HEK293 (cell line): ENCODE data around the gene VPS11.
A peak's percentile ranks its signal among the peaks of the same experiment; 100 is the strongest.

Experiments
- GLIS2 ChIP-seq: fragments of 450-650 bp; formaldehyde crosslinking; IDR thresholded peaks from 2 replicates; pipeline ENCODE4 v1.5.1; 2016; ENCODE audit warnings: missing biosample characterization, missing genetic modification characterization
- PBX3 ChIP-seq: sonication (generic); formaldehyde crosslinking; IDR thresholded peaks from 2 replicates; pipeline ENCODE4 v1.8.1; 2022; ENCODE audit warnings: mild to moderate bottlenecking, moderate library complexity, missing genetic modification reagents
- ZNF132 ChIP-seq: fragments of 450-650 bp; formaldehyde crosslinking; IDR thresholded peaks from 2 replicates; pipeline ENCODE4 v1.5.1; 2017; ENCODE audit warnings: missing biosample characterization, missing genetic modification characterization, borderline replicate concordance
- ZNF140 ChIP-seq: fragments of 450-650 bp; formaldehyde crosslinking; IDR thresholded peaks from 2 replicates; pipeline ENCODE4 v1.5.1; 2016; ENCODE audit warnings: missing biosample characterization, missing genetic modification characterization
- ZNF155 ChIP-seq: fragments of 450-650 bp; formaldehyde crosslinking; IDR thresholded peaks from 2 replicates; pipeline ENCODE4 v1.5.1; 2016; ENCODE audit warnings: missing biosample characterization, missing genetic modification characterization
- ZNF175 ChIP-seq: fragments of 450-650 bp; formaldehyde crosslinking; IDR thresholded peaks from 2 replicates; pipeline ENCODE4 v1.5.1; 2016; ENCODE audit warnings: missing biosample characterization, missing genetic modification characterization
- ZNF266 ChIP-seq: fragments of 450-650 bp; formaldehyde crosslinking; IDR thresholded peaks from 2 replicates; pipeline ENCODE4 v1.5.1; 2016; ENCODE audit warnings: missing biosample characterization, missing genetic modification characterization, low read depth
- ZNF311 ChIP-seq: fragments of 450-650 bp; formaldehyde crosslinking; IDR thresholded peaks from 2 replicates; pipeline ENCODE4 v1.5.1; 2017; ENCODE audit warnings: missing biosample characterization, missing genetic modification characterization, borderline replicate concordance
- ZNF335 ChIP-seq: fragments of 450-650 bp; formaldehyde crosslinking; conservative IDR thresholded peaks from 2 replicates; pipeline ENCODE4 v1.5.1; 2016; ENCODE audit warnings: missing biosample characterization, missing genetic modification characterization
- ZNF341 ChIP-seq: fragments of 450-650 bp; formaldehyde crosslinking; IDR thresholded peaks from 2 replicates; pipeline ENCODE4; 2016; ENCODE audit warnings: low read depth, missing biosample characterization, missing genetic modification characterization
- ZNF362 ChIP-seq: fragments of 450-650 bp; formaldehyde crosslinking; IDR thresholded peaks from 2 replicates; pipeline ENCODE4 v1.5.1; 2016; ENCODE audit warnings: missing biosample characterization, missing genetic modification characterization
- ZNF37A ChIP-seq: fragments of 450-650 bp; IDR thresholded peaks from 2 replicates; pipeline ENCODE4 v1.5.1; 2018; ENCODE audit warnings: missing biosample characterization, missing genetic modification characterization
- ZNF518A ChIP-seq: fragments of 450-650 bp; formaldehyde crosslinking; conservative IDR thresholded peaks from 2 replicates; pipeline ENCODE4 v1.5.1; 2016; ENCODE audit warnings: low read depth, missing biosample characterization, missing genetic modification characterization
- ZNF521 ChIP-seq: fragments of 450-650 bp; formaldehyde crosslinking; IDR thresholded peaks from 2 replicates; pipeline ENCODE4 v1.5.1; 2017; ENCODE audit warnings: missing biosample characterization, mild to moderate bottlenecking, missing genetic modification characterization
- ZNF664 ChIP-seq: fragments of 450-650 bp; formaldehyde crosslinking; IDR thresholded peaks from 2 replicates; pipeline ENCODE4 v1.5.1; 2016; ENCODE audit warnings: missing biosample characterization, missing genetic modification characterization
- ZNF701 ChIP-seq: fragments of 450-650 bp; formaldehyde crosslinking; IDR thresholded peaks from 2 replicates; pipeline ENCODE4 v1.5.1; 2016; ENCODE audit warnings: missing biosample characterization, missing genetic modification characterization
- ZNF707 ChIP-seq: fragments of 450-650 bp; formaldehyde crosslinking; IDR thresholded peaks from 2 replicates; pipeline ENCODE4 v1.5.1; 2016; ENCODE audit warnings: missing biosample characterization, missing genetic modification characterization
- TF ChIP-seq, protein P1 (sequence below): fragments of 450-650 bp; formaldehyde crosslinking; IDR thresholded peaks from 2 replicates; pipeline ENCODE4 v1.5.1; 2016; ENCODE audit warnings: missing biosample characterization, missing genetic modification characterization
- TF ChIP-seq, protein P2 (sequence below): fragments of 450-650 bp; formaldehyde crosslinking; IDR thresholded peaks from 2 replicates; pipeline ENCODE4 v1.5.1; 2016; ENCODE audit warnings: missing biosample characterization, missing genetic modification characterization, borderline replicate concordance
- TF ChIP-seq, protein P3 (sequence below): fragments of 450-650 bp; formaldehyde crosslinking; IDR thresholded peaks from 2 replicates; pipeline ENCODE4 v1.5.1; 2016; ENCODE audit warnings: missing biosample characterization, missing genetic modification characterization
- TF ChIP-seq, protein P4 (sequence below): fragments of 450-650 bp; formaldehyde crosslinking; IDR thresholded peaks from 2 replicates; pipeline ENCODE4 v1.5.1; 2016; ENCODE audit warnings: missing biosample characterization, missing genetic modification characterization
- TF ChIP-seq, protein P5 (sequence below): fragments of 450-650 bp; formaldehyde crosslinking; IDR thresholded peaks from 2 replicates; pipeline ENCODE4 v1.5.1; 2016; ENCODE audit warnings: missing biosample characterization, missing genetic modification characterization

VPS11 gene

DNA sequence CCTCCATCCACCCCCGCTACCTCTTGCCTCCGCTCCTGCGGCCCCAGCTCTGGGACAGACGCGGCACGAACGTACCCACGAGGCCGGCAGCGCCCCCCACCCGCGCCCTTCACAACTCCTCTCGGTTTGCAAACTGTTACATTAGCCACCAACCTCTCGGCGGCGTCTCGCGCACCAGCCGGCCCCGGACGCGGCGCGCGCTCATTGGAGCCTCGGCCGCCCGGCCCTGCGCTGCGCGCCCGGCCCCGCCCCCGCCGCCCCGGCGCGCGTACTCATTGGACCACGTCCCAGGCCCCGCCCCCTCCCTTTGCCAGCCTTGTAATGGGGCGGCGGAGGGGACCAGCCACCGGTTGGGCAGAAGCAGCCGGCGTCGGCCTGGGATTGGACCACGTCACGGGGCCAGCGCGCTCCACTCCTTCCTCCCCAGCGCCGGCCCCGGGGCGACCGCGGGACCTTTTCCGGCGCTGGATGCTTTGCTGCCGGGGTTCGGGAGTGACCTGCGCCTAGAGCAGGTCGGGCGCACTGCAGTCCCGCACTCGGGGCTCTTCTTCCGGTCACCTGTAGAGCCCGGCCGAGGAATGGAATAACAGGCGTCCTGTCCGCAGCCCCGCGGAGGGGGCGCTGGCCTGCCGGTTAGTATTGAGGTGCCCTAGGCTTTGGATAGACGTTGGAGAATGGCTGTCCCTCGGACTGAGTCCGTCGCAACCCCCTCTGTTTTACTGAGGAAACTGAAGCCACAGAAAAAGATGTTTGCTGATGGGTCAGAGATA lies 10.4 kb upstream of the VPS11 start, which contains the start of gene HYOU1 (continued):
- TF ChIP-seq ZNF362 (tag by site-specific recombination), result no peak
- TF ChIP-seq ZNF132 (tag by site-specific recombination), result no peak
- TF ChIP-seq, protein P1, sequence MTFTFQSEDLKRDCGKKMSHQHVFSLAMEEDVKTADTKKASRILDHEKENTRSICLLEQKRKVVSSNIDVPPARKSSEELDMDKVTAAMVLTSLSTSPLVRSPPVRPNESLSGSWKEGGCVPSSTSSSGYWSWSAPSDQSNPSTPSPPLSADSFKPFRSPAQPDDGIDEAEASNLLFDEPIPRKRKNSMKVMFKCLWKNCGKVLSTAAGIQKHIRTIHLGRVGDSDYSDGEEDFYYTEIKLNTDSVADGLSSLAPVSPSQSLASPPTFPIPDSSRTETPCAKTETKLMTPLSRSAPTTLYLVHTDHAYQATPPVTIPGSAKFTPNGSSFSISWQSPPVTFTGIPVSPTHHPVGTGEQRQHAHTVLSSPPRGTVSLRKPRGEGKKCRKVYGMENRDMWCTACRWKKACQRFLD, result no peak
- TF ChIP-seq ZNF37A (tag by site-specific recombination), result no peak
- no peak for TF ChIP-seq ZNF518A
- TF ChIP-seq, protein P2, sequence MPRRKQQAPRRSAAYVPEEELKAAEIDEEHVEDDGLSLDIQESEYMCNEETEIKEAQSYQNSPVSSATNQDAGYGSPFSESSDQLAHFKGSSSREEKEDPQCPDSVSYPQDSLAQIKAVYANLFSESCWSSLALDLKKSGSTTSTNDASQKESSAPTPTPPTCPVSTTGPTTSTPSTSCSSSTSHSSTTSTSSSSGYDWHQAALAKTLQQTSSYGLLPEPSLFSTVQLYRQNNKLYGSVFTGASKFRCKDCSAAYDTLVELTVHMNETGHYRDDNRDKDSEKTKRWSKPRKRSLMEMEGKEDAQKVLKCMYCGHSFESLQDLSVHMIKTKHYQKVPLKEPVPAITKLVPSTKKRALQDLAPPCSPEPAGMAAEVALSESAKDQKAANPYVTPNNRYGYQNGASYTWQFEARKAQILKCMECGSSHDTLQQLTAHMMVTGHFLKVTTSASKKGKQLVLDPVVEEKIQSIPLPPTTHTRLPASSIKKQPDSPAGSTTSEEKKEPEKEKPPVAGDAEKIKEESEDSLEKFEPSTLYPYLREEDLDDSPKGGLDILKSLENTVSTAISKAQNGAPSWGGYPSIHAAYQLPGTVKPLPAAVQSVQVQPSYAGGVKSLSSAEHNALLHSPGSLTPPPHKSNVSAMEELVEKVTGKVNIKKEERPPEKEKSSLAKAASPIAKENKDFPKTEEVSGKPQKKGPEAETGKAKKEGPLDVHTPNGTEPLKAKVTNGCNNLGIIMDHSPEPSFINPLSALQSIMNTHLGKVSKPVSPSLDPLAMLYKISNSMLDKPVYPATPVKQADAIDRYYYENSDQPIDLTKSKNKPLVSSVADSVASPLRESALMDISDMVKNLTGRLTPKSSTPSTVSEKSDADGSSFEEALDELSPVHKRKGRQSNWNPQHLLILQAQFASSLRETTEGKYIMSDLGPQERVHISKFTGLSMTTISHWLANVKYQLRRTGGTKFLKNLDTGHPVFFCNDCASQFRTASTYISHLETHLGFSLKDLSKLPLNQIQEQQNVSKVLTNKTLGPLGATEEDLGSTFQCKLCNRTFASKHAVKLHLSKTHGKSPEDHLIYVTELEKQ (tag by site-specific recombination), result no peak
- no peak for TF ChIP-seq ZNF707 (tag by site-specific recombination)
- no peak for TF ChIP-seq ZNF155 (tag by site-specific recombination)
- no peak for TF ChIP-seq ZNF521
- TF ChIP-seq ZNF140 (tag by site-specific recombination), result no peak
- TF ChIP-seq ZNF266 (tag by site-specific recombination), result no peak
- TF ChIP-seq, protein P3, sequence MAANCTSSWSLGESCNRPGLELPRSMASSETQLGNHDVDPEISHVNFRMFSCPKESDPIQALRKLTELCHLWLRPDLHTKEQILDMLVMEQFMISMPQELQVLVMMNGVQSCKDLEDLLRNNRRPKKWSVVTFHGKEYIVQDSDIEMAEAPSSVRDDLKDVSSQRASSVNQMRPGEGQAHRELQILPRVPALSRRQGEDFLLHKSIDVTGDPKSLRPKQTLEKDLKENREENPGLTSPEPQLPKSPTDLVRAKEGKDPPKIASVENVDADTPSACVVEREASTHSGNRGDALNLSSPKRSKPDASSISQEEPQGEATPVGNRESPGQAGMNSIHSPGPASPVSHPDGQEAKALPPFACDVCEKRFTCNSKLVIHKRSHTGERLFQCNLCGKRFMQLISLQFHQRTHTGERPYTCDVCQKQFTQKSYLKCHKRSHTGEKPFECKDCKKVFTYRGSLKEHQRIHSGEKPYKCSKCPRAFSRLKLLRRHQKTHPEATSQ, result no peak
- TF ChIP-seq, protein P4, sequence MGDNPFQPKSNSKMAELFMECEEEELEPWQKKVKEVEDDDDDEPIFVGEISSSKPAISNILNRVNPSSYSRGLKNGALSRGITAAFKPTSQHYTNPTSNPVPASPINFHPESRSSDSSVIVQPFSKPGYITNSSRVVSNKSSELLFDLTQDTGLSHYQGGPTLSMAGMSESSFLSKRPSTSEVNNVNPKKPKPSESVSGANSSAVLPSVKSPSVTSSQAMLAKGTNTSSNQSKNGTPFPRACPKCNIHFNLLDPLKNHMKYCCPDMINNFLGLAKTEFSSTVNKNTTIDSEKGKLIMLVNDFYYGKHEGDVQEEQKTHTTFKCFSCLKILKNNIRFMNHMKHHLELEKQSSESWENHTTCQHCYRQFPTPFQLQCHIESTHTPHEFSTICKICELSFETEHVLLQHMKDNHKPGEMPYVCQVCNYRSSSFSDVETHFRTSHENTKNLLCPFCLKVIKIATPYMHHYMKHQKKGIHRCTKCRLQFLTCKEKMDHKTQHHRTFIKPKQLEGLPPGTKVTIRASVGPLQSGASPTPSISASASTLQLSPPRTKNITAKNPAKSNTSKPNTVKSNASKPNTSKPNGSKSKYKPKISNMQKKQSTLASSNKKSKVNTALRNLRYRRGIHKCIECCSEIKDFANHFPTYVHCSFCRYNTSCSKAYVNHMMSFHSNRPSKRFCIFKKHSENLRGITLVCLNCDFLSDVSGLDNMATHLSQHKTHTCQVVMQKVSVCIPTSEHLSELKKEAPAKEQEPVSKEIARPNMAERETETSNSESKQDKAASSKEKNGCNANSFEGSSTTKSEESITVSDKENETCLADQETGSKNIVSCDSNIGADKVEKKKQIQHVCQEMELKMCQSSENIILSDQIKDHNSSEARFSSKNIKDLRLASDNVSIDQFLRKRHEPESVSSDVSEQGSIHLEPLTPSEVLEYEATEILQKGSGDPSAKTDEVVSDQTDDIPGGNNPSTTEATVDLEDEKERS (tag by site-specific recombination), result no peak
- TF ChIP-seq ZNF175 (tag by site-specific recombination), result no peak
- TF ChIP-seq, protein P5, sequence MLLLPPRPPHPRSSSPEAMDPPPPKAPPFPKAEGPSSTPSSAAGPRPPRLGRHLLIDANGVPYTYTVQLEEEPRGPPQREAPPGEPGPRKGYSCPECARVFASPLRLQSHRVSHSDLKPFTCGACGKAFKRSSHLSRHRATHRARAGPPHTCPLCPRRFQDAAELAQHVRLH (tag by site-specific recombination), result no peak
- no peak for TF ChIP-seq ZNF701
- no peak; the same call in 1 of the 2 replicates for TF ChIP-seq GLIS2 (tag by site-specific recombination)
- TF ChIP-seq ZNF335, result peak; percentile 47
- TF ChIP-seq ZNF311 (tag by site-specific recombination), result no peak
- peak; percentile 82 for TF ChIP-seq ZNF341 (tag by site-specific recombination)
- TF ChIP-seq ZNF664, result no peak
- no peak for TF ChIP-seq PBX3 (CRISPR knock-in tag)
